GM12874 (cell line): ENCODE data around the gene NCOA1.

ENCODE experiments used
- TF ChIP-seq, protein P1 (sequence below): IDR thresholded peaks from 2 replicates; pipeline ENCODE4 v1.5.1; 2011; ENCODE audit warnings: low read depth, mild to moderate bottlenecking, control low read depth, low read length, moderate library complexity; ENCODE audit not compliant: insufficient read depth

NCOA1 gene

DNA sequence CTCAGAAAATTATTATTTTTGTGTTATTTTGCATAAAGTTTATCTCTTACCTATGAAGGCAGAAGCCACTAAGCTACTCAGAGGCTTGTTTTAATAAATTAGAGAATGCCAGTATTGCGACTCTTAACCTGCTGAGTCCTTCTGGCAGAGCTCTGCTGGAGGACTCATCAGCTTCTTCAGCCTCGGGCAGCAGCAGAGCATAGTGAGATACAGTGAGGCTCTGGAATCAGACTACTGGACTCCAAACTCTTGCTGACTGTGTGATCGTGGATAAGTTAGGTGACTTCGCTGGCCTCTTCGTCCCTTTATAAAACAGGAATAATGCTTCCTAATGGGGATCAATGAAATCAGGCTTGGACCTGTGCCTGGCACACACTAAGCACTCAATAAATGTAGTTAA, 300.4 kb downstream of the NCOA1 start:
- TF ChIP-seq, protein P1, sequence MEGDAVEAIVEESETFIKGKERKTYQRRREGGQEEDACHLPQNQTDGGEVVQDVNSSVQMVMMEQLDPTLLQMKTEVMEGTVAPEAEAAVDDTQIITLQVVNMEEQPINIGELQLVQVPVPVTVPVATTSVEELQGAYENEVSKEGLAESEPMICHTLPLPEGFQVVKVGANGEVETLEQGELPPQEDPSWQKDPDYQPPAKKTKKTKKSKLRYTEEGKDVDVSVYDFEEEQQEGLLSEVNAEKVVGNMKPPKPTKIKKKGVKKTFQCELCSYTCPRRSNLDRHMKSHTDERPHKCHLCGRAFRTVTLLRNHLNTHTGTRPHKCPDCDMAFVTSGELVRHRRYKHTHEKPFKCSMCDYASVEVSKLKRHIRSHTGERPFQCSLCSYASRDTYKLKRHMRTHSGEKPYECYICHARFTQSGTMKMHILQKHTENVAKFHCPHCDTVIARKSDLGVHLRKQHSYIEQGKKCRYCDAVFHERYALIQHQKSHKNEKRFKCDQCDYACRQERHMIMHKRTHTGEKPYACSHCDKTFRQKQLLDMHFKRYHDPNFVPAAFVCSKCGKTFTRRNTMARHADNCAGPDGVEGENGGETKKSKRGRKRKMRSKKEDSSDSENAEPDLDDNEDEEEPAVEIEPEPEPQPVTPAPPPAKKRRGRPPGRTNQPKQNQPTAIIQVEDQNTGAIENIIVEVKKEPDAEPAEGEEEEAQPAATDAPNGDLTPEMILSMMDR, result no peak

GRCh38 chr2:24792542-24792873, 301.5 kb downstream of the NCOA1 start:
- TF ChIP-seq, protein P1, result no peak

- TF ChIP-seq, protein P1, result peak; percentile 51
Observed at GRCh38 chr2:24792874-24793760, 302.1 kb downstream of the NCOA1 start, which contains the start of the genes CENPO and PTRHD1. Gene CENPO (plus strand): TSS chr2:24793425. CDS start chr2:24793920, 495 bp downstream. Gene PTRHD1 (minus strand): TSS chr2:24793391. CDS start chr2:24793377, 14 bp downstream.

- TF ChIP-seq, protein P1, result no peak
Observed at GRCh38 chr2:24793761-24794435, 302.8 kb downstream of the NCOA1 start.

DNA sequence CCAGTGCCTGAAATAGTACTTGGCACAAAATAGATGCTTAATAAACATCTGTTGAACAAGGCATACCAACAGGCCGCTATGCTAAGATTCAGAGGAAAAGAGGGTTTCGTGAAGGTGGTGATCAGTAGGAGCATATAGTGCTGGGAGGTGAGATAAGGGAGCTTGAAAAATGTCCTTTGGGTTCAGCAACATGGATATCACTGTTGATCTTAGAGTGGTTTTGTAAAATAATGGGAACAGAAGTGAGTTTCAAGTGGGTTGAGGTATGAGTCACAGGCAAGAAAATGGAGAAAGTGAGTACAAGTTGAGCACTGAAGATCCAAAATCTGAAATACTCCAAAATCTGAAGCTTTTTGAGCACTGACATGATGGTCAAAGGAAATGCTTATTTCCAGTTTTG, 306.6 kb downstream of the NCOA1 start:
- TF ChIP-seq, protein P1, result no peak

DNA sequence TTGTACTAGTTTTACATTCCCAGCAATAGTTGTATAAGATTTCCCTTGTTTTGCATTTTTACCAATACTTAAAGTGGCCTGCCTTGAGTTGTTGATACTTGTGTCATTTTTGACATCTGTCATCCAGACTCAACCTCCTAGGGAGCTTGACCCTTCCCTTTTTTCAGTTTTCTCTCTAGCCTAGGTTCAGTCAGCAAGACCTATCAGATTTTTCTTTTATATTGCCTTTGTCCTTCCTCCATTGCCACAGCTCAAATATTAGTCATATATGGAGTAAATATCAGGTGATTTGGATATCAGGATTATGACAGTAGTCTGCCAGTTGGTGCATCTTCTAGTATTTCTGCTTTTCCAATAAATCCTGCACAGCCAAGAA, 315.6 kb downstream of the NCOA1 start:
- TF ChIP-seq, protein P1, result no peak

- TF ChIP-seq, protein P1, result no peak
Observed at GRCh38 chr2:24809316-24810007, 318.4 kb downstream of the NCOA1 start.
